PFSK-1 (cell line): ENCODE results near the gene VTI1A.

Experiments used
- FOXP2 ChIP-seq: optimal IDR thresholded peaks from 2 replicates; pipeline ENCODE3; 2011; ENCODE audit warnings: borderline replicate concordance, control low read depth, inconsistent platforms; ENCODE audit not compliant: insufficient read depth; ENCODE audit errors: extremely low read length, extremely low read depth
- POLR2AphosphoS5 ChIP-seq: IDR thresholded peaks from 2 replicates; pipeline ENCODE4 v1.6.1; 2012; ENCODE audit warnings: low read depth, mild to moderate bottlenecking, control low read depth, low read length, moderate library complexity
- SIN3A ChIP-seq: IDR thresholded peaks from 2 replicates; pipeline ENCODE4 v1.6.1; 2012; ENCODE audit warnings: mild to moderate bottlenecking, low read length, moderate library complexity, borderline replicate concordance; ENCODE audit not compliant: insufficient read depth
- TAF1 ChIP-seq: IDR thresholded peaks from 2 replicates; pipeline ENCODE4 v1.6.1; 2012; ENCODE audit warnings: low read length, control low read depth, borderline replicate concordance; ENCODE audit not compliant: insufficient read depth
- TF ChIP-seq, protein P1 (sequence below), 2 experiments: IDR thresholded peaks; 2 replicates each; pipeline versions ENCODE4 v1.6.1 to v1.8.0; 2011 to 2012; ENCODE audit warnings: low read depth in 2 of 2, low read length in 2 of 2, control low read depth in 1 of 2, inconsistent platforms in 1 of 2, mild to moderate bottlenecking in 1 of 2, moderate library complexity in 1 of 2; ENCODE audit not compliant: insufficient read depth in 1 of 2

Gene VTI1A

DNA sequence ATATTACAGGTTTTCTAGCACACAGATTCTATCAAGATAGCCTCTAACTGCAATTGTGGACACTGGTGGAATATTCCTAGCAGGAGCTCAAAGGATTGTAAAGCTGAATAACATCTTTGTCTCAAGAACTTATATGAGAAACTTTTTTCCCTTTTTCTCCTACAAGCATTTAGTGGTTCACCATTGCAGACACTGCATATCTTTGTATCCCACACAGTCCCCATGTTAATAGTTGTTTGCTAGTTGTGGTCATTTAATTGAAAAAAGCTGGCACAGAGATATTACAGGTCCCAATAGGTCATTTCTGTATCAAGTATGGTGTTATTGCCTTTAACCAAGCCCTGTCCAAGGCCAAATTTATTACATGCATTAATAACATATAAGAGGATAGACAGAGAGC, 276.9 kb downstream of the VTI1A start:
- TF ChIP-seq TAF1: no peak
- TF ChIP-seq FOXP2: no peak

DNA sequence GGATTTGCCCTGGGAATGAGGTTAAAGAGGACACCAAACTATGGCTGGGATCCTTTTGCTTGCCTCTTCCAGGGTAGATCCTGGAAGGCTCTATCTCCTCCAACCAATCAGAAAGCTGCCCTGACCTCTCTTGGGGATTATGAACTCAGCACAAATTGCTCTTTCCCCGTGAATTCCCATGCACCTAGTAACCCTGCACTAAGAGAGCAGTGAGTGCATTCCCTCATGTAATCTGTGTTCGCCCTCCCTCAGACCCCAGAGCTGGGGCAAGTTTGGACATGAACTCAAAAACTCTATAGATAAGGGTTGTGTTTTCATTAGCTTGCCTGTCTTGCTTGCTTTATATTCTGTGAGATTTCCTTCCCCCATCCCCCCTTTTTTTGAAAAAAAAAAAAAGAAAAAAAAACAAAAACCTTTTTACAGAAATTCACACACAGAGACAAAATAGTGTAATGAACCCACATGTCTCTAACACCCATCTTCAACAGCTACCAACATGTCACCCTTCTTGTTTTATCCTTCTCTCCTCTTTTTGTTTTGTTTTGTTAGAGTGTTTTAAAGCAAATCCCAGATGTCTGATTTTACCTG, 277.5 kb downstream of the VTI1A start:
- TF ChIP-seq FOXP2 (no peak), TAF1 (no peak), SIN3A (no peak), POLR2AphosphoS5 (no peak)
- TF ChIP-seq, protein P1, sequence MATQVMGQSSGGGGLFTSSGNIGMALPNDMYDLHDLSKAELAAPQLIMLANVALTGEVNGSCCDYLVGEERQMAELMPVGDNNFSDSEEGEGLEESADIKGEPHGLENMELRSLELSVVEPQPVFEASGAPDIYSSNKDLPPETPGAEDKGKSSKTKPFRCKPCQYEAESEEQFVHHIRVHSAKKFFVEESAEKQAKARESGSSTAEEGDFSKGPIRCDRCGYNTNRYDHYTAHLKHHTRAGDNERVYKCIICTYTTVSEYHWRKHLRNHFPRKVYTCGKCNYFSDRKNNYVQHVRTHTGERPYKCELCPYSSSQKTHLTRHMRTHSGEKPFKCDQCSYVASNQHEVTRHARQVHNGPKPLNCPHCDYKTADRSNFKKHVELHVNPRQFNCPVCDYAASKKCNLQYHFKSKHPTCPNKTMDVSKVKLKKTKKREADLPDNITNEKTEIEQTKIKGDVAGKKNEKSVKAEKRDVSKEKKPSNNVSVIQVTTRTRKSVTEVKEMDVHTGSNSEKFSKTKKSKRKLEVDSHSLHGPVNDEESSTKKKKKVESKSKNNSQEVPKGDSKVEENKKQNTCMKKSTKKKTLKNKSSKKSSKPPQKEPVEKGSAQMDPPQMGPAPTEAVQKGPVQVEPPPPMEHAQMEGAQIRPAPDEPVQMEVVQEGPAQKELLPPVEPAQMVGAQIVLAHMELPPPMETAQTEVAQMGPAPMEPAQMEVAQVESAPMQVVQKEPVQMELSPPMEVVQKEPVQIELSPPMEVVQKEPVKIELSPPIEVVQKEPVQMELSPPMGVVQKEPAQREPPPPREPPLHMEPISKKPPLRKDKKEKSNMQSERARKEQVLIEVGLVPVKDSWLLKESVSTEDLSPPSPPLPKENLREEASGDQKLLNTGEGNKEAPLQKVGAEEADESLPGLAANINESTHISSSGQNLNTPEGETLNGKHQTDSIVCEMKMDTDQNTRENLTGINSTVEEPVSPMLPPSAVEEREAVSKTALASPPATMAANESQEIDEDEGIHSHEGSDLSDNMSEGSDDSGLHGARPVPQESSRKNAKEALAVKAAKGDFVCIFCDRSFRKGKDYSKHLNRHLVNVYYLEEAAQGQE (IDR thresholded peaks at IDR 0.05; ENCODE audit: insufficient read depth in 1 of 2, low read depth in 2 of 2, low read length in 2 of 2): no peak

DNA sequence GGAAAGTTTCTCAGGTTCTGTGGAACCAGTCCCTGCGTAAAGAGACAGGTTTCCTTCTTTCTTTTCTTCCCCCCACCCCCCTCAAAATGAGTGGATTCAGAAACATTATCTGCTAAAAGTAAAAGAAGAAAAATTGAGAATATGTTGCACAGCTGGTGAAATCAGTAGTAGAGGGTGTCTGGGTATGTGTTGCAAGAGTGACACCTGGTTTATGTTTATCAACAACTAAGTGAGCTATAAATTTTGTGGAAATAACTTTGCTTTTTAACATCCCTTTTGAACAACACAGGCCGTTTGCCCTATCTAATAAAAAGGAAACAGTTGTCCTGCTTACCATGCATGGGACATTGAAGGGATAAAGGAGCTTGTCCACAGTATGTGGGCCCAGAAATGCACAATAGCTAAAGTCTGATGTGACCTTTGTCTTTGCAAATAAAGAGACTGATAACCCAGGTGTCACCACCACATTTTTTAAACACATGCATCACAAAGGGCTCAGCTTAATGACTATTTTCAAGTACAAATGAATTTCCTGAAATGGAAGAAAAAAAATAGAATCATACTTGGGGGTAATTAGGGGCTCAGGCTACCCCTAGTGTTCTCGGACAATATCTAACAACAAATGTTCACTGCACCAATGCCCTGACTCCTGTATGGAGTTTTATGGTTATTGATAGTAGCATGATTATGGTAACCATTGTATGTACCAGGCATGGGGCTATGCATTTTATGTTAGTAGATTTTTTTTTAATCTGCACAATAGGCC, 281.3 kb downstream of the VTI1A start:
- TF ChIP-seq POLR2AphosphoS5: no peak
- no peak for TF ChIP-seq FOXP2
- no peak for TF ChIP-seq TAF1
- TF ChIP-seq SIN3A: no peak
- TF ChIP-seq, protein P1 (IDR thresholded peaks at IDR 0.05; ENCODE audit: insufficient read depth in 1 of 2, low read depth in 2 of 2, low read length in 2 of 2): no peak

DNA sequence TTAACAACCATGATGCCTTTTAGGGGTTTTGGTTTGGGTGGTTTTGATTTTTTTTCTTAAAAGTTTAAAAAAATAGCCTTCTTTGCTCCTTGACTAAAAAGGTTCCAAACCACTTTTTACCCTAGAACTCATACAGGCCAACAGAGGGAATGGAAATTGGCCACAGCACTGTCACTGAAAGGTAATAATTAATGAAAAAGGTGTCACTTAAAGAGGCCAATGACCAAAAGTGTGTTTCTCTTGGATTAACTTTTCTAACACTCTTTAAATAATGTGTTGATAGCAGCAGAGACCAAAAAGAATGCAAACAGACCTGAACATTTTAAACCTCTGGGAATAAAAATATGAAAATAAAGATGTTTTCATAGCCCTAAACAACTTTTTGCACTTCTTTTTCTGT, 282.0 kb downstream of the VTI1A start:
- TF ChIP-seq, protein P1 (IDR thresholded peaks at IDR 0.05; ENCODE audit: insufficient read depth in 1 of 2, low read depth in 2 of 2, low read length in 2 of 2): no peak
- TF ChIP-seq SIN3A (no peak), FOXP2 (no peak), TAF1 (no peak), POLR2AphosphoS5 (no peak)

DNA sequence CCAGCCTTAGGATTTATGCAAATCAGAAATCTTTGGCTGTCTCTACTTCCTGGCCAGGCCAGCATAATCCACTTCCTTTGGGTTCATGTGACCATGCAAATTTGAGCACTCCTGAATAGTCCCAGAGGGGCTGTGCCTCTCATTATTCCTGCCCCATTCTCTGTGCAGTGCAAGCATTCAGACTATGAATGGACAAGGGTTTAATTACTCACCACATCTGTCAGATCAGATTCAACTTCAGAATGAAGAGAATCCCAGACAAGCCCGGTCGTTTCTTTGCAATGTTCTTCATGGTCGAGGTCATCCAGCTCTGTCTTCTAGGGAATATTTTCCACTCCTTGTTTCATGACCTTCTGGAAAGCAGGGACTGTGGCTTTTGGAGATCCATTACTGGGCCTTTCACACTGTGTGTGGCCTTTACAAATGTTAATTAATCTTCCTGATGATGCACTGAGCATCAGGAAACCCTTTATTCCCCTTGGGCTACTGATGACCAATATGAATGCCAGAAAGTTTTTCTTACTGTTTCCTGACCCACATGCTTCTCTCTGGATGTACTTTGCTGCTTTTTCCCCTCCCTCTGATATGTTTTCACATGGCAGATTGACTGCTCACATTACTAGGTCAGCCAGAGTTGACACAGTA, 285.4 kb downstream of the VTI1A start:
- TF ChIP-seq TAF1 (no peak), SIN3A (no peak), FOXP2 (no peak), POLR2AphosphoS5 (peak; percentile 43; the same call in 1 of the 2 replicates)
- TF ChIP-seq, protein P1 (IDR thresholded peaks at IDR 0.05; ENCODE audit: insufficient read depth in 1 of 2, low read depth in 2 of 2, low read length in 2 of 2): no peak
